Mucosa of gallbladder (tissue), 1 donor: ENCODE data around the gene DPYSL3. TPM values are rescaled to one million over a fixed set of nuclear protein-coding genes. Genes with fewer than 3 reads are reported as not detected.

Experiments
- DNase-seq: peaks from one replicate; pipeline ENCODE4 v3.0.0-alpha.2; 2020; ENCODE audit warnings: low spot score
- total RNA-seq: library from RNA; stranded (reverse); gene quantifications from one replicate; pipeline ENCODE4 v1.2.1, GENCODE V29; 2021
- donor health status: DM: no; HTN: no; CAD: no.

Gene DPYSL3
- total RNA-seq, 1 donor from 2014 or later: 94.6 TPM

DNA sequence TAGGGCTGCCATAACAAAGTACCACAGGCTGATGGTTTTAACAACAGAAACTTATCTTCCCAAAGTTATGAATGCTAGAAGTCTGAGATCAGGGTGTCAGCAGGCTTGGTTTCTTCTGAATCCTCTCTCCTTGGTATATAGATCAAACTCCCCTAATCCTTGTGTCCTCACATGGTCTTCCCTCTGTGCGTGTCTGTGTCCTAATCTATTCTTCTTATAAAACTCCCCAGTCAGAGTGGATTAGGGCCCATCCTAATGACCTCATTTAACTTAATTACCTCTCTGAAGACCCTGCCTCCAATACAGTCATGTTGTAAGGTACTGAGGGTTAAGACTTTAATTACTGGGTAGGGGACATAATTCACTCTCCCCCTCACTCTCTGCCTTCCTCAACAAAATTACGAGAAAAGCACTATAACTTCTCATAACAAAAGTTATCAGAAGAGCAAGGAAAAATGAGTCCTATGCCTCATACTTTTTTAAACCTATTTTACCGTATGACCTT is 68.6 kb downstream of the DPYSL3 start:
- no peak for DNase-seq

DNA sequence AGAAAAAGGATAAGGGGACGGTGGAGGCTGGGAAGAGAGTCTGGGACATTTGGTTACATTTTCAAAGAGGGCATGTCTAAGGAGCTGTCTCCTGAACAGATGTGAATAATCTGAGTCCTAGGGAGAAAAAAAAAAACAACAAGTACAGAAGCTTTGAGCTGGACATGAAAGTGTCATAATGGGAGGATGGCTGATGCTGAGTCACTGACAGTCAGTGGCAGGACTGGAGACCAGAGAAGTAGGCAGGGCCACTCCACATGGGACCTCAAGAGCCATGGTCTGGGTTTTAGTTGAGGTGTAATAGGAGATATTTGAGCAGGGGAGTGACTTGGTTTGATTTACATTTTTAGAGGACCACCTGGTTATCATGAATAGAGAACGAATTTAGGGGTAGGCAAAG is 70.6 kb downstream of the DPYSL3 start:
- no peak for DNase-seq

DNA sequence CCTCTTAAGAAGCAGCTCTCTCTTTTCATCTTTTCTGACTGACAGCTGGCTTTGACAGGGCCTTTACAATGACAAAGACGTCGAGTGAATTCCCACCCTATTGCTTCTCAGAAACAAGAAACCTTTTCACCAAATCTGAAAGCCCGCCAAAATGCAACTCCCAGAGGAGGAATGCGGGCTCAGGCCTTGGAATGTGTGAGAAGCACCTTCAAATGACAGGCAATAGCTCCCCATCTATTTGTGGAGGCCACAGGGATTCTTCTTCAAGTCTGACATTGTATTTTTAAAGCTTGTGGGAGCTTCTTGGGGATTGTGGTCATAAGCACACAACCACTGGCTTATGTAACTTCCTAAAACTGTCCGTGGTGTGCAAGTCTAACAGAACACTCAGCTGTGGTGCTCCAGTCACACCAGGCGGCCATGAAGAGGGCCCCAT is 72.7 kb downstream of the DPYSL3 start:
- DNase-seq: no peak

DNA sequence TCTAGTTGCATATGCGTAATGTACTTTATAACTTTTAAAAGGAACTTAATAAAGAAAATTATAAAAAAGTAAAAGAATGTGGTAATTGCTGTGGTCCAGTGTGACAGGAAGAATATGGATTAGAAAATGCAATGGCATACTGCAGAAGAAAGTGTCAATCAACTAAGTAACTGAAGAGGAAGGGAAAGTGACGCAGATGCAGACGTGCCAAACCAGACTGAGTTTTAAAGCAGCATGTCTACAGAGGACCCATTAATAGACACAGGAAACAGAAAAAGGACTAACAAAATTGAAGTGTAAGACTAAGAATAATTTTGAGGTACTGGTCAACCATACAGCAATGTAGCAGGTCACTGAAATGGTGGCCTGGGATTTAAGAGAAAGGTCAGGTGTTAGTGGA is 73.3 kb downstream of the DPYSL3 start:
- DNase-seq: no peak

DNA sequence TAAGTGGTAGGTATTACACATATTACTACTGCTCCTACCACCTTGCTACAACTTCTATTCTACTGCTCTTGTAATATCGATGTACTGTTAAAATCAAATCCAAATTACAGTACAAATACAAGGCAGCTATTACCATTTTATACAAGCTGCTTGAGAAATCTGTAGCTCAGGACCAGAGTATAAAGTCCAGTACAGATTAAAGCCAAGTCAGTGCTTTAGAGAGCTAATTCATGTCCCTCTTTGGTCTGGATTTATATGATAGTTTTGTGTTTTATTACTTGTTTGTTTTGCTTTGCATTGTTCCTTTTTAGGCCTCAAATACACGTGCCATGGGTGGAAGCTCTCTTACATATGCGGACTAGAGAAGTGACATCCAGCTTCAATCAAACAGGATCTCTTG is 75.8 kb downstream of the DPYSL3 start:
- DNase-seq: no peak

DNA sequence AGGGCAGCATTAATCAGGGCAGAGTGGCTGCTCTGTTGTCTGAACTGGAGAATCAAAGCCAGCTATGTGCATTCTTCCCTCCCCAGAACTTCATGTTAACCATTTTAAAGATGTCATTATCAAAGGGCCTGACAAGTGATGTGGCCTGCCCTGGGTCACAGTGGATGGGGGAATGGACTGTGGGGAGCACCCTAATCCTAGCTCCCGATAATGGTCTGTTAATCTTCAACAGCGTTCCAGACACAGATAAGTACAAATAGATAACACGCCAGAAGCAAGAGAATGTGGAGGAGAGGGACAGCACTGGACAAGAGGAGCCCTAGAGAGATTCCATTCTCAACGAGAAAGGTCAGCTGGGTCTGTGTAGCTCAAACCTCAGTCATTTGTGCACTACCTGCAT is 77.5 kb downstream of the DPYSL3 start:
- DNase-seq: no peak

DNA sequence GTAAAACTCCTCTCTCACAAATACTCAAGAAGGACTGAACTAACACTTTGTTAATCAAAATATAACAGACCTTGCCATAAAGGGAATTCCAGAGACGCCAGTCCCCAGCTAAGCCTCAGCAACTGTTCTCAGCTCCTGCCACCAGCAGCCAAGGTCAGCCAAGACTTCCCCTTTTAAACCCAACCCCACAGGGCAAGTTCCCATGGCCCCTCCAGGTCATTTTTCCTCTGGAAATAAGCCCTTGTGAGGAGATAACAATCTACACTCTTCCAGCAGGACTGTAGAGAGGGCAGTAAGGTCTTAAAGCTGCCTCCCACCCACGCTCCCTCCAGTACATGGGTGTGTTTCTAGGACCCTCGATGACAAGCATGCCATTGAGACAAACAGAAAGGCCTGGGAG is 78.3 kb downstream of the DPYSL3 start:
- no peak for DNase-seq

DNA sequence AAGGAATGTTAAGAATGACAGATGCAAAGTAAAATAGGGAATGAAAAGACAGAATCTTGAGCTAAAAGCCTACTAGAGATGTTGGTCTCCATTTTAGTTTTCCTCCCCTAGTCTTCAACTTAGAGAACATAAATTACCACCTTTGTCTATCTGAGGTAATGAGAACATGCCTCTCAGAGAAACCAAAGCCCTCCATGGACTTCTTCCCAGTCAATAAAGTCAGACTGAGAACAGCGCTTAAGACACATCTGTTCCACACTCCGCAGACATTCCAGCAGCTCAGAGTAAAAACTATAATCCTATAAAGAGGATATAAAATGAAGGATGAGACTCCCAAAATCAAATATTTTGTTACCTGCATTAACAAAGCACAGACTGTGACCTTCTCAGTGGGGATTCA is 79.2 kb downstream of the DPYSL3 start:
- DNase-seq: no peak

DNA sequence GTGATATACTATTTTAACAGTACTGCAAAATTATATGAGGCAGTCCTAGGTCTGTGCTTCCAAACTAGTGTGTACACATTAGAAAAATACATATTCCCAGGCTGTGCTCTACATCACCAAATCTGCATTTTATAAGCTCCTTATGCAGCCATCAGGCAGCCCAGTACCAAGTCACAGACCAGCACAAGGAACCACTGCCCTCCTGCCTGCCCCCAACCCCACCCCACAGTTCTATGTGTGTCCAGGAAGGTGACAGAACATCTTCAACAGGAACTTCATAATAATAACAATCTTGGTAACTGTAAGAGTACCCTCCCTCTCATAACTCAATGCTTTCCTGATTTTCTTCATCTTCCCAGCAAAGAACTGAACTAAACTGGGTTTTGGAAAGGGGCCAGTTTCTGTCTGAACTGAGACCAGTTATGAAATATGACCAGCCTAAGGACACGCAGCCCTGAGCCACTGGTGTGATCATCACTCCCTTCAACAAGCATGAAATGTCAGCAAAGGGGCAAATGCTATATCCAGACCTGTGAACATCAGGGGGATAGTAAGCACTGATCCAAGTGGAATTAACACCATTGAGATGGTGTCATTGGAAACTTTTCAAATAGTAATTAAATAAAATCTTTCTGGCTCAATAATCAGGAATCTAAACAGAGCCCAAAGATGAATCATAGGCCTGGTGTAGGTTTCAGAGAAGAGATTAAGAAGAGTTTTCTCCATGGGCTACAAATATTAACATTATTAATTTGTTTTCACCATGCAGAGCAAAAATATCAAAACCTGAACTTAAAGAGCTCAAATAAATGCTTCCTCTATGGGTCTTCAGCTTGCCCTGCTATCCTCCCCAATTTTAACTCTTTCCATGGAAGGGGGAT is 82.1 kb downstream of the DPYSL3 start:
- DNase-seq: no peak

DNA sequence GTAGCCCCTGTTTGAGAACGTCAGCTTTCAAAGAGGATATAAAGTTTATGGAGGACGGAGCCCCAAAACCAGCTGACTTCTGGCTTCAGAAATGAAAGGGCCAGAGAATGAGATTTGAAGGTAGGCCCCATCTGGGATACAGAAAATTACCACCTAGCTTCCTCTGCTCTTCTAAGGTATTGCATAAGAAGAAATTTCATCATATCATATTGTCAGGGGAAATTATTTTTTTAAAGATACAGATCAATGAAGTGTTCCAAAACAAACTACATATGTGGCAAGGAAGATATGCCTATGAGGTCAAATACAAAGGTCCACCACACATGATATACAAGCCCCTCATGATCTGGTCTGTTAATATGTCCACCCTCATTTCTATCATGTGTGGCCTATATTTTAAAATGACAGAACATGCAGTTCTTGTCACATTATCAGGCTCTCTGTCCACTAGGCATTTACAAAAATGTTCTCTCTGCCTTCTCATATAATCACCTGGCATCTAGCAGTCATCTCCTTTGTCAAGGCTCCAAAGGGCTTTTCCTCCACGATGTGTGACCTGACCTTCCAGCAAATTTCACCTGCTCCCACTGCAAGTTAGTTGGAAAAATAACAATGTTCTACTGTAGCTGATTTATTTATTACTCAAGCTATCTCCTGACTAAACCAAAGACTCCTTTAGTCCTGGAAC is 83.1 kb downstream of the DPYSL3 start:
- DNase-seq: no peak

DNA sequence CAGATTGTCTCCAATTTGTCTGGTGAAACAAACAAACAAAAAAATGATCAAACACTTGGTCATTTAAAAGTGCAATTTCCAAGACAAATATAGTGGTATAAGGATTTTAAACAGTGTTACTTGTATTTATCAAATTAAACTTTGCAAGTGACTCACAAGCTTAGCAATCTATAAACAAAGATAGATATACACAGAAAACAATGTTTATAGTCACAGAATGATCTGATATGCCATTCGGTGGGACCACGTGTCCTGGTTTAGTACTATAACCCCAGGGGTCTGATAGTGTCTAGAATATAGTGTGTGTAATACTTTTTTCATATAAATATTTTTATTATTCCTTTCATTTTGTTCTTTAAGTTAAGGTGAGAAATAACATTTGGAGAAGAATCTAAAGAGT is 91.3 kb downstream of the DPYSL3 start:
- no peak for DNase-seq

DNA sequence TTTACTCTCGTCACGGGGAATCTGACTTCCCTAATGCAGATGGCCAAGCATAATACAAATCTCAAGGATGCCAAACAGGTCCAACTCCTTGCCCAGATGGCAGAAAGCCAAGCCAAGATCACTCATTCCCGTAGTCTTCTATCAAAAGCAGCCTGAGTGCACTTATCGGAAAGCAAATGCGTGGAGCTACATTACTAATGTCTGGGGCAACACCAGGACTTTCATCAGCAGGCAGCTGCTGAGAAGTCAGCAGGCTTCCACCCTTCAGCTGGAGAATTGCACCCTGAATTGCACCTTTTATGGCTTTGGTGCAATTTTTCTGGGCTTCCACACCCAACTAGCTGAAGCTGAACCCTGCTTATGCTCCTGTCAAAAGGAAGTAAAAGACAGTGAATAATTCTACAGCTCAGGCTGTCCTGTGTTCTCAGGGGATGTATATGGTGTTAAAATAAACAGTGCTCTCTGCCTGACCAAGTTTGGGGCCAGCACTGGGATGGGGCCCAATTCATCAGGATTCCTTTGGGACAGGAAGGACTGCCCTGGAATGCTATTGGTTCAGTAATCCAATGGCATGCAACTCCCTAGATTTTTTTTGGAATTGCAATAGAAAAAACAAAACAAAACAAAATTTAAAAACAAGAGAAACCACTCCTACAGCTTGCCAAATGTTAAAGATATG is 92.6 kb downstream of the DPYSL3 start:
- peak; percentile 15 for DNase-seq

DNA sequence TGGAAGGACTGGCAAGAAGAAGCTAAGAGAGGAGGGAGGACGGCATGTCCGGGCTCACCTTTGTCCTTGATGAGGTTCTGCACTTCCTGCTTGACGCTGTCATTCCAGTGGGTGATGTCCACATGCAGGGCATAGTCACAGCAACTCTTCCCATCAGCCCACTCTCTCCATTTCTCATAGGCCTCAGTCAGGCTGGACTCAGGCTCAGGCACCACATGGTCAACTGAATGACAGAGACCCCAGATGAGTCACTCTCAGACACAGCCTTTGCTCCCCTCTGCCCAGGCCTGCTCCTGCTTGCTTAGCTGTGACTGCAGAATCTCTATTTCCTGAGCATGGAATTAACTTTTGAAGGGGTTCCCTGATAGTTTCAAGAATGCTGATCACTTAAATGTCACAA is 94.2 kb downstream of the DPYSL3 start:
- no peak for DNase-seq

DNA sequence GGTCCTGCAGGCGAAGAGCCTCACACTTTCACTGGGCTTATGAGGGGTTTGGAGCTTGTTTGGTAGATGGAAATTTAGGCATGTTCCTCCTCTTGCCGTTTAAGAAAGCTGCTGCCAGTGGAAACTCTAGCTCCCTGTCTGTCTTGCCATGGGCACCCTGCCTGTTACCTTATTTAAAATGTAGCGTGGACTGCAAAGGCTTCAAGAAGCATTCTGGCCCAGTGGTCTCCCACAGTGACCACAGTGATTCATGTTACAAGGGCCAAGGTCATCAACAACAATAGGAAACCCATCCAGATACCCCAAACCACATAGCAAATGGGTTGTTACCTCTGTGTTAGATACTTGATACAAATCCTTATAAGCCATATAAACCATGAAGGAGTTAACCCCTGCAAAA is 96.6 kb downstream of the DPYSL3 start:
- DNase-seq: no peak

DNA sequence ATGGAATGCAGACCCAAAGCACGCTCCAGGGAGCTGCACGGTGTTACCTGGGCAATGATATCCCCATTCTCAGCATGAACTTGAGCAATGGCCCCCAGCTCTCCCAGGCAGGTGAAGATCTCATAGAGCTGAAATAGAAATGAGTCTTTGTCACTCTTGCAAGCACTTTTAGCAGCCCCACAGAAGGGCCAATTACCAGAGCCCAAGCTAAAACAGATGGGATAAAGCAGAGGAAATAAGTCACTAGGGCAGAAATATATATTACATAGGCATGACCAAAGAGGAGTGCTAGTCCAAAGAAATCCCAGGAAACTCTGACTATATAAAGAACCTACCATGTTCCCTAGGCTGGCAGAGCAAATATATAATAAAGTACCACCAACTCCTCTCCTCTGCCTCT is 97.3 kb downstream of the DPYSL3 start:
- no peak for DNase-seq

DNA sequence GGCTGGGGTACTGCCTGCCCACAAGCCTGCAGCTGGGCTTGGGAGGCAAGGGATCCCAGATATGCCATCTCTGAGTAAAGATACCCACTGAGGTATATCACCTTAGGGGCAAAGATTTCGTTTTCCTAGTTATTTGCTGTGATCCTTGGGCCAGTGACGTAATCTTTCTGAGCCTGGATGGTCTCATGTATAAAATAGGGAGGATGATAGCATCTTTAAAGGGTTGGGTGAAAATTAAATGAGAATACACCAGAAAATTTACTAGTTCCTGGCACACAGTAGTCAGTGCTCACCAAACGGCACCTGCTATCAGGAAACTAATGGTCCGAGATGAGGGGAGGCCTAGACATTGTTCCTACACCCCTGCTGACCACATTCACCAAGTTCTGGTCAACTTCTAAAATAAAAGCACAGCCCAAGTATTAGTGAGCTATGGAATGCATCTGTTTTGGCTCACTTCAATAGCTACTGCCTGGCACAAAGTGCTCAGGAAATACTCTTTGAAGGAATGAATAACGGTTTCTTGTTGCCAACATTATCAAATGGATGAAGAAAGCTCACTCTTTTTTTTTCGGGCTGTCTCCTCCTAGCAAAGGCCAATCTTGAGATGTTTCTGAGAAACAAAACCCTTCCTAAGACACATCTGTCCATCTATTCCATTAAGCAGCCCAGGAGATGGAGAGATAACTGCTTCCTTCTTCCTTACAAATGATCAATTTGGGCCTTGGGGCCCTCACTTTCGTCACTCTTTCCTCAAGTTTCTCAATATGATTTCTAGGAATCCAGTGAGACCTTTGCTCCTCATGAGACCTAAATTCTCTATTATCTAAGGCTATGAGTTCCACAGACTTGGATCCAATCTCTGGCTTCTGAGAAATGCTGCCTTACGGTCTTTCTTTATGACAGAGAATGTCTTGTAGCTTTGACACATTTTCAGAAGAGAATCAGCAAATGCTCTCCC is 98.2 kb downstream of the DPYSL3 start:
- DNase-seq: no peak

DNA sequence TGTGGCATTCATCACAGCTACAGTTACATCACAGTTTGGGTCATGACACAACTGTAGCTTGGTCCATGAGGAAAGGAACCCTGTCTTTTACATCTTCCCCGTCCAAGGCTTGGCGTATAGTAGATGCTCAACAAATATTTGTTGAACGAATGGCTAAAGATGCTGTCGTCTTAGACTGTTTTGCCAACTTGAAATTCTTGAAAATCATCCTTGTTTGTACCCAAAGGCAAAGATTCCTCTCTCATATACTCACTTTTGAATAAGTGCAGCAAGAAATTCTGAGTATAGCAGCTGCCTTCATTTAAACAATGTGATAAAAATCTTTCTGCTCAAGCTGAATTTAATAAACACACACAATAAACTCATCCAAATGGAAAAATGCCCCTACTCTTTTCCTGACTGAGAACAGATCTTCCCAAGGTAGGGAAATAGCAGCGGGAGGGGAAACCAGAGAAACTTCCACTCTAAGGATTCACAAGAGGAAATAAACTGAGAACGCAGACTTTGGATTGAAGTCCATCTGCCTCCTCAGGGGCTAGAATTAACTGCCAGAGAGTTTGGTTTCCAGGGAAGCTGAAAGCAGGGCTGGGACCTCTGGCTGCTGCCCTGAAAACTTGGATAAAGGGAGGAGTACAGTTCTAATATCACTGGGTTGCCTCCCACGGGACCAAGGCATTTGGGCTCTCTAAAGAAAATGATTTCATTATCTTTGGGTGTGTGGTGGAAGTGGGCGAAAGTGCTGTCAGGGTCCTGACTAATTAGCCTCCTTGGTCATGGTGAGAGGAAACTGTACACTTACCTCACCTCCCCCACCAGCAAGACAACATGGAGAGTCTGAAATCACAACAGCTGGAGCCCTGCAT is 99.1 kb downstream of the DPYSL3 start:
- DNase-seq: no peak

DNA sequence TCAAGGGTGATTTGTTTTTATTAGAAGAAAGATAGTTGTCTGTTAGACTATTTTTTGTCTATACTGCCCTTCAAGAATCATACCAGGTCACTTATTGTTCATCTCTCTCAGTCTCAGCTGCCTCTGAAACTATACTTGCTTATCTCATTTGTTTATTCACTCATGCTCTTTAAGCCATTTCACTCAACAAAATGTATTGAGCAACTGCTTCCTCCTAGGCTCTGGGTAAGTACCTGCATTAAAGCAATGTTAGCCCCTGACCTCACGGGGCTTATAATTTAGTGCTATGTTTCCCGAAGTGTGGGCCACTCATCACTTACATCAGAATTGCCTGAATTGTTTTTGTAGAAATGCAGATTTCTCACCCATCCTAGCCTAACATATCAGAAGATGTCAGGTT is 100.9 kb downstream of the DPYSL3 start:
- no peak for DNase-seq

DNA sequence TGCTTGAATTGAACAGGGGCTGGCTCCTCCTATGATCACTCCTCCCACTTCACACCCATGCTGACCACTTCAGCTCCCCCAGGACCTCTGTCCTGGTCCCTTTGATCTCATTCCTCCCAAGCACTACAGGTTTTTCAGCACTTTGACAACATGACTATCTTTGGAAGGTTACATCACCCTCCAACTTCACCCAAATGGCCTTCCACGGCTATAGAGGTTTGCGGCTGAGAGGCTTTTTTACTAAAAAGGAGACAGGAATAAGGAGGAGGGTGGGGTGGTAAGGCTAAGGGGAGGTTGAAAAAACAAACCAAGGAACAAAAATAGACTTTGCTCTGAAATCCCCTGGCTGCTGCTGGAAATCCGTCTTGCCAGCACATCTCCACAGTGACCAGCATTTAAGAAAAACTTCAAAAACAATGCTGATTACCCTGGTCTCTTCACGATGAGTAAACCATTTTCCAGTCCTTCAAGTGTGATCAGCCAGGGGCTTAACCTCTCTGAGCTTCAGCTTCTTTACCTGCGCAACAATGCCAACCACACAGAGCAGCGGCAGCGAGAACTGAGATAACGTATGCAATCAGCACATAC is 102.7 kb downstream of the DPYSL3 start:
- DNase-seq: no peak

DNA sequence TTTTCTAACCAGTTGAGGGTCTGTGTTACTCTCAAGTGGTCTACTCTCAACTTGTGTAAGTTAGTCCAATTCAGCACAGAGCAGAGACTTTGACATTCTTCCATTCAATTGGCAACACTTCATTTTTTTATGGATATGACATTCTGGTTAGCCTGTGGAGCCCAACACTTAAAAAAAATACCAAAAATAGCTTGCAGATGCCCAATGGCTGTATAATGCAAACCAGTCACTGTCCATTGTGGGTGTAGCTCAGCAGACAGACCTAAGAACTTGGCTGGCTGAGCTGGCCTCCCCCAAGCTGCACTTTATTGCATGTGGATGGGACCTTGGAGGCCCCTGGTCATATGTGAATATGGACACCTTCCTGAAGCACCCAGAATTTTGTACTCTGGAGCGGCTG is 103.2 kb downstream of the DPYSL3 start:
- DNase-seq: no peak
